Brain pericyte (primary cell): ENCODE results near the gene L1CAM.

Source experiments
- DNase-seq: peaks from one replicate; pipeline ENCODE4 v3.0.0-alpha.2; 2012; ENCODE audit warnings: low read depth, low spot score

L1CAM gene

DNA sequence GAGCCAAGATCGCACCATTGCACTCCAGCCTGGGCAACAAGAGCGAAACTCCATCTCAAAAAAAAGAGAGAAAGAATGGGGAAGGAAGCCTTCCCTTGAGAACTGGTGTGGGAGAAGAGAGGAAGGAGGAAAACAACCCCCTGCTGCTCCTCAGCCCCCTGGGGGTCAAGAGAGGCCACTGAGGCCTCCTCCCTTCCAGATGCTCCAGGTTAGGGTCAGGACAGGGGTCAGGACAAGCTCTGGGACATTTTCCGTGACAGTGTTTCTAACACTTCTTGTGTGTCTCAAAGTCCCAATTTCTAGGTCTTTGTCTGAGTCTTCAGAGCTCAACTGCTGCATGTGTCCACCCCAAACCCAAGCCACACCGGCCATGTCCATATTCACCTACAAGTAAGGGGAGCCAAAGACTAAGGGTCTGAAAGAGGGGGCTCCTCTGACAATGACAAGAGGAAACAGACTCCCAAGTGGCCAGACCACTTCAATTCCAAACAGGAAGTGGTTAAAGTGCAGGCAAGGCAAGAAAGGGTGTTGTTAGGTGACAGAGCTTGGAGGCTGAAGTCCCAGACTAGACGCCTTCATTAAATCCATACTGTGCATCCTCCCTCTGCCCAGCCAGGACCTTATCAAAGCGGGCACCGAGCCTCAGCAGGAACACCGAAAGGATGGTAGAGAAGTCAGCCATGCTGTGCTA lies 8.3 kb downstream of the L1CAM start:
- DNase-seq = no peak

DNA sequence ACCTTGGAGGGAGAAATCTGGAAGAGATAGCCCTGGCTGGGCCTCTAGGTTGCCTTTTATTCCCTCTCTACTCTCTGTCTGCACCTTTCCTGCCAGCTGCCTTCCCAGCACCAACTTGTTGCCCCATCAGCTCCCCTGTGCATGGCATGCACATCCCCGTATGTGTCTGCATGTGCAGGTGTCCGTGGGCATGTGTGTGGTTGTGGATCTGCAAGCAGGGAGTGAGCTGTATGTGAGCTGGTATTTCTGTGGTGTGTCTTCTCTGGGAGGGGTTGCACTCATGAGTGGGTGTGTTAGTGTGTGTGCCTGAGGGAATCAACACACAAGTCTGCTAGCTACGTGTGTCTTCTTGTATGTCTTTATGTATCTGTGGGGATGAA lies 9.9 kb downstream of the L1CAM start:
- no peak for DNase-seq

DNA sequence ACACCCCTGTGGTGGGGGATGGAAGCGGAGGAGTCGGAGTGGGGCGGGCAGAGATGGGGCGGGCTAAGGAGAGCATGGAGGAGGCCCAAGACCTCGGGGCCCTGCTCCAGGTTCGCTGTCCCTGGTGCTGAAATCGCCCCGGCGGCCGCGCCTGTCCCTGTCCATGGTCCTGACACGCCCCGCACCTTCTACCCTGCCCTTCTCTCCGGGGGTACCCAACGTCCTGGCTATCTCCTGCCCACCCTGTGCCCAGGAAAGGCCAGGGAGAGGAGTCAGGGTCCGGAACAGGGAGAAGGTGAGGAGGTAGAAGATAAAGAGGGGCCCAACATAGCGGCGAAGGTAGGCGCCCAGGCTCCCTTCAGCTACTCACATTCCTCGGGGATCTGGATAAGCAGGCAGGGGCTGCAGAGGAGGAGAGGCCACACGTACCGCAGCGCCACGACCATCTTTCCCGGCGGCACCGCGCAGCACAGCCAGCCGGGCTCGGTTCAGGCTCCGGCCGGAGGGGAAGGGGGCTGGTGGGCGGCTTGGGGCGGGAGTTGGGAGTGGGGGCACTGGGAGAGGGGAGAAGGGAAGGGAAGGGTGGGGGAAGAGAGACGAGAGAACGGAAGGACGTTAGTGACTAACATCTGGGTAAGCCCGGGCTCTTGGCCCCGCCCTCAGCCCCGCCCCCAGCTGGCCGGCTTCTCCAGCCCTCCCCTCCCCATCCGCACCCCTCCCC lies 10.4 kb downstream of the L1CAM start:
- DNase-seq = no peak

DNA sequence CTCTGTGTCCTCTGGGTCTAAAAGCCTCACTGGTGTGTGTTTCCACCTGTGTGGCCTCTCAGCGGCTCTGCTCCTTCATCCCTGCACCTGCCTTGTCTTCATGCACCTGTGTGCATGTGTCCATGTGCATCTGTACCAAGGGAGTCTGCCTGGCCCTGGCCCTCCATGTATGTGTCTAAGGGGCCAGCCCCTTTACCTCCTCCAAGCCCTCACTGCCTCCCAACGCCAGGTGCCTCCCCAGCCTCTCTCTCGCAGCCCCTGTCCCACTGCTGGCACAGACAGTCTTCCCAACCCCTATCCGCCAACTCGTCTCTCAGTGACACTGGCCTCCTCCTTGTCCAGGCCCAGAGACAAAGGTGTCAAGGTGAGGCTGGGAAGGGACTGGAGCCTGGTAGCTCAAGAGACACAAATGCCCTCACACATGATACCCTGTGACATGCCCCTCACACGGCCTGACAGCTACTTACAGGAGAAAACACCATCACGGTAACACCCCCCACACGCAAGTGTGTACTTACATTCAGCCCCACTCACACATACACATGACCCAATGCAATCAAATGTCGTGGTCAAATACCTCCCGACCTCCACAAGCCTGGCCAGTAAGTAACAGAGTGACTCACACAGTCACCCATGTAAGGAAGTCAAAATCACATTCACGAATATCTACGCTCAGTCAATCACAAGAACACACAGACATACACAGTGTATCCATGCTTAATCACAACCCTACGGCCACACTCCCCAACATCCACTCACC lies 11.4 kb downstream of the L1CAM start:
- no peak for DNase-seq

DNA sequence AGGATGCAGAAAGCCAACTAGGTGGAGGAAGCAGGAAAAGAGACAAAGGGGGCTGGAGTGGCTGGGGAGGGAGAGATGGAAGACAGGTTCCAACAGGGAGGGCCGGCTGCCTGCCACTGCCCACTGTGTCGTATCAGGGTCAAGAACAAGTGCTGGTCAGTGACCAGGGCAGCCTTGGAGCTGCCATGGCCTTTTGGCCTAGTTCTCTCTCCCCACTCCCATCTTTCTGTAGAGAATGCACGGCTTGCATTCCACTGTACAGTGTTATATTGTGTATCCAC lies 11.9 kb downstream of the L1CAM start:
- DNase-seq = no peak

DNA sequence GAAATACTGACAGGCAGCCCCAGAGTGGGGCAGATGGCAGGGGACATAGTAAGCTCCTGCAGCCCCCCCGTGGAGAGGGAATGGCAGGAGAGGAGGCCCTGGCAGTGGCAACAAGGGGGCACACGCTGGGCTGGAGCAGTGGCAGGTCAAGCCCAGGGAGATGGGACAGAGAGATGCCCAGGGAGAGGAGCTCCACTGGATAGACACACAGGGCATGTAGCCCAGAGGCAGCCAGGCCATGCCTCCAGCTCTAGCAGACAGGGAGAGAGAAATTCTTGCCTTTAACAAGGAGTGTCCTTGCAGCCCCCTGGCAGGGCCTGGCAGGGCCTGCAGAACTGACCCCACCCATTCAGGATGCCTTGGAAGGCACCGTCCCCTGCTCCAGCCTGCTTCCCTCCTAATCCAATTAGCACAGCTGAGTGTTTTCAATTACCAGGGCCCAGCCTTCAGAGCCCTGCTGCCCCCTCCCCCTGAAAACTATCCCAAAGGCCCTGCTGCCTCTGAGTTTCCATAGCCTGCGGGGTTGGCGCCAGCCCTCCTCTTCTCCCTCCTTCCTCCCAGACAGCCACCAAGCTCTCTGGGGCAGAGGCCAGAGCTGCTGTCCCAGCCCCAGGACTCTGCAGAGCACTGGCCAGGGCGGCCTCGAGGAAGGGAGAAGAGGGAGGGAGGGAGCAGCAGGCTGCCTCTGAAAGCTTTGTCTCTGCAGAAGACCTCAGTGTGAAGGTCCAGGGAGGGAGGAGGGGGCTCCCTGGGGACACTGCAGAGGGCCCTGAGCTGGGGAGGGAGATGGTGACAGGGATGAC lies 12.5 kb downstream of the L1CAM start:
- no peak for DNase-seq

DNA sequence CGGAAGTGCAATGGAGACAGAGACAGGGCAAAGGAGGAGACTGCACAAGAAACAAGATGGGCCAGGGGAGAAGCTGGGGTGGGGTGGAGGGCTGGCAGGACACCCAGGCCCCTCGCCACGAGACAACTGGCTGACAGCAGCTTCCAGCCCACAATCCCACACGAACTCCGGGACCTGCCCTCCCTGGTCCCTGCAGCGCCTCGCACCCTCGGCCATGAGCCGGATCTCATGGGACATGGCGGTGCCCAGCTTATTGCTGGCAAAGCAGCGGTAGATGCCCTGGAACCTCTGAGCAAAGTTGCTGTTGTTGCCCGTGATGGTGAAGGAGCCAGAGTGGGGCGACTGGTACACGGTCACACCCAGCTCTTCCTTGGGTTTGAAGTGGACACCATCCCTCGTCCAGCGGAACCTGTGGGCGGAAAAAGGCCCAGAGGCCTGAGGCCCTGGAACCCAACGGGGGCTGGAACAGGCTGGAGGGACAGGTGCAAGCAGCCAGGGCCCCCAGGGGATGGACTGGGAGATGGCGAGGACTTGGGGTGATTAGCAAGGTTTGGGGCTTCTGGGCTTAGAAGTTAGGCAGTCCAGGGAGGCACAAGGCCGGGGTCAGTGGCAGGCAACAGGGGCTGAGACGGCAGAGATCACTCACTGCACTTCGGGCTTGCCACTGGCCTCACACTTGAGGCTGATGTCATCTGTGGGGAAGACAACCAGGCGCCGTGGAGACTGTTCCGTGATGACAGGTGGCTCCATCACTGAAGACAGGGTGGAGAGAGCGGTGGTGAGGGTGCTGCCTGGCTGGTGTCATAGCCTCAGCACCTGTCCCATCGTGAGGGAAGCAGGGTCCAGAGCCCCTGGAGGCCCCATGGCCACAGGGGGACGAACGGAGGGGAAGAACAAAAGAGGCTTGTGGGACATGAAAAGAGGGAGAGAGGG lies 13.8 kb downstream of the L1CAM start:
- no peak for DNase-seq

DNA sequence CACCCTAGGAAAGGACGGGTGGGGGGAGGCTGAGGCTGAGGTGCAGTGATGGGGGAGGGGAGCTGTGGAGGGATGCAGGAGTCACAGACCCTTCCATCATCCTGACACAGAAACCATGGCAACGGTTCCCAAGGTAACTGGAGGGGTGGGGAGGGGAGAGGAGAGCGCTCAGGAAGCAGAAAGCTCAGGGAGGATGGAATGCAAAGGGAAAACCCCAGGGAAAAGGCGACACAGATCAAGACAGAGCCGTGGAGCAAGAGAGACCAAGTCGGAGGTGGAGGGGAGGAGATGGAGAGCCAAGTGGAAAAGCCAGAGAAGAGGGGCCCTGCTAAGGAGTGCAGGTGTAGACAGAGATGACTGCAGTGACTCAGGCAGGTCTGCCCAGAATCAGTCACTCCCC lies 14.5 kb downstream of the L1CAM start:
- no peak for DNase-seq

DNA sequence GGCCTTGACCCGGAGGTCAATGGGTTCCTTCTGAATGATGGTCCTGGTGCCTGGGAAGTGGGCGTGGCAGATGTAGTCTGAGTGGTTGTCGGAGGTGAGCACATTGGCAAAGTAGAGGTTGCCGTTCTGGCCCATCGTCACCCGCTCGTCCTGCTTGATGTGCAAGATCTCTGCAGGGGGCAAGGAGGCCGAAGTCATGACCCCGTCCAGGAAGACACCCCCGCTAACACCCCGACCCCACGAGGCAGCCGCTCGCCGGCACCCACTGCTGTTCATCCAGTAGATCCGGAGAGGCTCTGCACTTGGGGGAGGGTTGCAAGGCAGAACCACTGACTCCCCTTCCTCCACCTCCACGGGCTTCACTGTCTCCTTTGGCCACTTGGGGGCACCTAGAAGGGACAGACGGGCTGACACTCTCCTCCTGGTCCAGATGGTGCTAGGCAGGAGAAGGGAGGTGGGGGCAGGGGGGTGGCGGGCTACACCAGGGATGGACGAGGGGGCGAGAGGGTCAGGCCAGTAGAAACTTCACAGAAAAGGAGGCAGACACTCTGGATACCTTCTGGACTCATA lies 15.1 kb downstream of the L1CAM start:
- DNase-seq = no peak

DNA sequence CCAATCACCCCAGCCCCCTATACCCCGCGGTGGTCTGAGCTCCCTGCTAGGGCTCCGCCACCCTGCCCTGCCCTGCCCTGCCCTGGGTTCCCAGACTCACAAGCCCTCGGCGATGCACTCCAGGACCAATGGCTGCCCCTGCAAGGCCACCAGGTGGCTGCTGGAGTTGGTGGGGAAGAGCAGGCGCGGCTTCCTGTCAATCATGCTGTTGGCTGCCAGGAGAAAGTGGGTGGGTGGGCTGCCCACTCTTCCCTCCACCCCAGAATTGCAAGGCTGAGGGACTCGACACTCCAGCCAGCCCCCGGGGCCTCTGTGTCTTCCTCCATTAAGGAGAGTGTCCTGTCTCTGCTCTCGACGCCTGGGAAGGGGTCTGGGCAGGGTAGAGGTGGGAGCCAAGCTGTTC lies 15.7 kb downstream of the L1CAM start:
- no peak for DNase-seq

DNA sequence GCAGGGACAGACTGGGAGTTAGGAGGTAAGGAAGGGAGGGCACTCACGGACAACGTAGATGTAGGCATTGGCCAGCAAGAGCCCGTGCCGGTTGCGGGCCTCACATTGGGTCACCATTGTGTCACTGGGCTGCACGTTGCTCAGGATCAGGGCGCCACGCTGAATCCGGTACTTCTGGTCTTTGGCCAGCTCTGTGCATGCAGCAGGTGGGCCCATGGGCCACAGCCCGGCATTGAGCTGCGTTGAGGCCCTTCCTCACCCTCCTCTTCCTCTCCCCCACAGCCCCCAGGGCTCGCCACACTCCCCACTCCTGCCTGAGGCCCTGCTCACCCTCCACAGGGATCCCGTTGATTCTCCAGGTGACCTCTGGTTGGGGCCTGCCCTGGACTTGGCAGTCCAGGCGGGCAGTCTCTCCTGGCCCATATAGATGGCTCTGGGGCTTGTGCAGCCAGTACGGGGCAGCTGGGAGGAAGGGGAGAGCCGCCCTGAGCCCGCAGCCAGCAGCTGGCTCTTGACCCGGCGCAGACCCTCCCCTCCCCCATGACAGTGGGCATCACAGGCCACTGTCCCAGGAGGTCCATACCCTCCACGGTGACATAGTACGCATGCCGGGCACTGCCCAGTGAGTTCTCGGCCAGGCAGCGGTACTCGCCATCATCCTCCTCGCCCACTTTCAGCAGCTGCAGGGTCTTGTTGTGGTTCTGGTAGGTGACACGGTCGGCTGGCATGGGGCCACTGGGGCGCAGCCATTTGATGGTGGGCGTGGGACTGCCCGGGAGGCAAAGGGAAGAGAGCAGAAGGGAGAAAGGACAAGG lies 16.3 kb downstream of the L1CAM start:
- DNase-seq = no peak

DNA sequence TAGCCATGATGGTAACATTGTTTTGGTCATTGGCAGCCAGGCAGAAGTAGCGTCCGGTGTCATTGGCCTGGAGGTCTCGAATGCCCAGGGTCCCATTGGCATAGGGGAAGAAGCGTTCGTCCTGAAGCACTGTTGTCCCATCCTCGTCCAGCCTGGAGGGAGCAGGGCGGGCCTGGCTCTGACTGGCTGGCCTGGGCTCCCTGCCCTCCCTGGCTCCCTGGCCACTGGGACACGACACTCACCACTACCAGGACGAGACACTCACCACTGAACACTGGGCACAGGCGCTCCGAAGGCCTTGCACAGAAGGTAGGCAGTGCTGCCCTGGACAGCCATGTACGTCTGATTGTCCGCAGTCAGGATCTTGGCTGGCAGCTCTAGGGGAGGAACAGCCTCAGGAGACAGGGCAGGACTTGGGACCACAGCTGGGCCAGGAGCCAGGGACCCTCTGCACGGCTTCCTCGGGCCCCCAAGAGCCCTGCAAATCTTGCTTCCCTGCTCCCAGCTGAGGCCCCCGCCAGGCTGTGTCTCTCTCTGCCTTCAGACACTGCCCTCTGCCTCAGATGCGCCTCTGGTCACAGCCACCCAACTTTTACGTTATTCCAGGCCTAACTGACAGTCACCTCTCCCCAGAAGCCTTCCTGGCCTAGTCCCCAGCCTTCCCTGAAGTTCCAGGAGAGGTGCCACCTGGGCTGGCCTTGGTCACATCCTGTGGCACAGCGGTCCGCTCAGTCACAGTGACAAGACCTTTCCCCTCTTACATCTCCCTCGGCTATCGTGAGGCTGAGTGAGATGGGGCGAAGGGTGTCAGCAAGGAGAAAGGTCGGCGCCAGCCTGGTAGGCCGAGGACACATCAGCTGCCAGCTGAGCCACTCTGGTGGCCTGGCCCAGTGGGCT lies 17.1 kb downstream of the L1CAM start:
- no peak for DNase-seq

DNA sequence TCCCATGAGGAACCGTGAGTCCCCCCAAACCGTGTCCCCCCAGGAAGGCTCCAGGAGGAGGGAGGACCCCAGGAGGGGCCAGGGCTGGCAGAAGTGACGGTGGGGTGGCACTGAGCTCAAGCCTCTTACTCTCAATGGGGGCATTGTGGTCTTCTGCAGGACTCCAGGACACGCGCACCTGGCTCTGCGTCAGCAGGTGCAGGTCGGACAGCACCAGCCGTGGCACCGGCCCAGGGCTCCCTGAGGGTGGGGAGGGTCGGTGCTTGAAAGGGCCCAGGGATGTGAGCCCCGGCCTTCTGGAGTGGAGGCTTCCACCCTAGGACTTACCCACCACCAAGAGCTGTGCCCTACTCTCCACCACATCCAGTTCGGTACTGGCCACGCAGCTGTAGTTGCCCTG lies 18.3 kb downstream of the L1CAM start:
- no peak for DNase-seq

DNA sequence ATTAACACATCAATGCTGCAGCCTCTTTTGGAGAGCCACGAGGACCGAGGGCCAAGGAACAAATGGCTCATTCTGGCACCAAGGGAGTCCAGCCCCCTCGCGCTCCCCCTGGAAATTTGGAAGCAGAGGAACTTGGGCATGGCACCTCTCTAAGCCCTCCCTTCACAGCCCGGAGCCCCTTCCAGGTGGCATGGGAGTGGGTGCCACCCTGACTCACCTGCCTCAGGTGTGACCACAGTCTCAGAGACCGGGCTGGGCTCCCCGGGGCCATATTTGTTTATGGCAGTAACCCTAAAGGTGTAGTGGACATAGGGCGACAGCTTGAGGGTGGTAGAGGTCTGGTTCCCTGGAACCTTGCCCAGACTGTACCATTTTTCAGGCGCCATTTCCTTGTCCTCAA lies 18.8 kb downstream of the L1CAM start:
- no peak for DNase-seq

DNA sequence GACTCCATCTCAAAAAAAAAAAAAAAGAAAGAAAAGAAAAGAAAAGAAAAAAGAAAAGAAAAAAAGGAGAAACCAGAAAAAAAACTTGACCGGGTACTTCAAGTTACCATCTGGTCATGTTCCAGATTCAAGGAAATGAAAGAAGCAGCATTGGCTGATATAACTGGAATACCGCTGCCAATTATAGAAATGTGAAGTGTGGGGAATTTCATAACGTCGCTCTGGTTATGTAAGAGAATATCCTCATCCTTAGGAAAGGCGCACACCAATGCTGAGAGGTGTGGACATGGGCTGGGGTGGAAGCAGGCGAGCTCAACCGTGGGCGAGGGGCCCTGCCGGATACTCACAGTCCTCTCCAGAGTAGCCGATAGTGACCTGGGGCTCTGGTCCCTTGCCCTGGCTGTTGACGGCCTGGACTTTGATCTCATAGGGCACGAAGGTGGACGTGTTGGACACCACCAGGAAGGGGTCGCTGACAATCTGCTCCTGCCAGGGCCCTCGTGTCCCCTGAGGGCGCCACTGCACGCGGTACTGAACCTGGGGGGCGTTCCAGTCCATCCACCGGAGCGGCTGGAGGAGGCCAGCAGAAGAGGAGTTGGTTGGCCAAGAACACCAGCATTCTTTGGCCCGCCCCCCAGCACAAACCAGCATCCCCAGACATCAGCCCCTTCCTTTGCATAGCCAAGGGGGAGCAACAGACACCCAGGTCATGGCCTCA lies 19.5 kb downstream of the L1CAM start:
- no peak for DNase-seq

DNA sequence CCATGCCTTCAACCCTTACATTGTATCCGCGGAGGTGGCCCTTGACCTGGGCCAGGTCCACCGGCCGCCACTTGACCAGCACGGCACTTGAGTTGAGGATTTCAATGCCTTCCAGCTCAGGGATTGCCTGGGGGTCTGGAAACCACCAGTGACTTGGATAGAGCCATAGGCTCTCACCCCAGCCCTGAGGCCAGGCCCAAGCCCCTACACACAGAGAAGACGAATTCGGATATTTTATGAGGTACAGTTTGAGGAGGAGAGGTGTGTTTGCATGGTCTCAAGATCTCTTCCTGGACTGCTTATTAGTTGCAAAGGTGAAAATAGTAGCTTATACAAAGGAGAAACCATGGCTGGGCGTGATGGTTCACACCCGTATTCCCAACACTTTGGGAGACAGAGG lies 20.3 kb downstream of the L1CAM start:
- DNase-seq = no peak

DNA sequence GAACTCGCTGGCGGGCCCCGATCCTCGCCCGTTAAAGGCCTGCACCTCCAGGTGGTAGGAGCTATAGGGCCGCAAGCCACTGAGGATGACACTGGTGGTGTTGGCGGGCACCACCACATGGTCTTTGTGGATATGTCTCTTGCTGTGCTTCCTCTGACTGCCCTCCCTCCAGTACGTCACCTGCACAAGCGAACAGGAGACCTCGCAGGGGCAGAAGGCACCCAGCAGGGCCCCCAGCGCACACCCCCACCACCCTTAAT lies 20.7 kb downstream of the L1CAM start:
- DNase-seq = no peak

DNA sequence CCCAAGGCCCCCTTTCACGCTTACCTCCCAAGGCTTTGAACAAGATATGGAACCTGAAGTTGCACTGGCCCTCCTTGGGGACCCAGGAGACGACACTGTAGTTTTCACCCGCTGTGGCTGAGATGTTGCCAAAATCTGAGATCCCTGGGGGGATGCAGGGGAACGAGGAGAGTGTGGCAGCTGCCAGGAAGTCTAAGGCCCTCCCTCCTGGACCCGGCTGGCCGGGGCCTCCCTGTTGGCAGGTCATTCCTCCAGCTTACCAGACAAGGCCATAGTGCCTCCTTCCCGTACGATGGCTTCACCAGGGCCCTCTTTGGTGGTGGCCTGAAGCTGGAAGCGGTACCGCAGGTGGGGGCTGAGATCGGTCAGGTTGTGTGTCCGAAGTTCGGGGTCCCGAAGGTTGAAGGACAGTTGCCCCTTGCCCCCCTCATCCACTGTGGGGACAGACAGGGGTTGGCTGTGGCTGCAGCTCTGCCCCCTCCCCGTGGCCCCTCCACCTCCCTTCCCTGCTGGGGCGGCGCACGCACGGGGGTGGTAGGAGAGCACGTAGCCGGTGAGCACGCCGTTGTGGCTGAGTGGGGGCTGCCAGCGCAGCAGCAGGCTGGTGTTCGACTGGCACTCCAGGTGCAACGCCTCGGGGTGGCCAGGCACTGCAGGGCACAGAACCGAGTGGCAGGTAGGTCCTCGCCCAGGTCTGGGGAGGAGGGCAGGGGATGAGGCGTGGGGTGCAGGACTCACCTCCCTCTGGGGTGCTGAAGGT lies 21.2 kb downstream of the L1CAM start:
- no peak for DNase-seq
